ENCODE results near the gene PCBD2.
"Not testable (repeated sequence)": the region's sequence is repeated elsewhere in the genome, so short reads cannot be mapped to it uniquely, and the experiment has no call there.

PCBD2 gene

GRCh38 chr5:134993161-134993560, 88.2 kb downstream of the PCBD2 start:
- DNase-seq (ENCODE audit: low read depth): no peak
- no peak overlapping the region for H3K4me3 ChIP-seq (ENCODE audit: low read depth, low read length)
- TF ChIP-seq, protein P1, sequence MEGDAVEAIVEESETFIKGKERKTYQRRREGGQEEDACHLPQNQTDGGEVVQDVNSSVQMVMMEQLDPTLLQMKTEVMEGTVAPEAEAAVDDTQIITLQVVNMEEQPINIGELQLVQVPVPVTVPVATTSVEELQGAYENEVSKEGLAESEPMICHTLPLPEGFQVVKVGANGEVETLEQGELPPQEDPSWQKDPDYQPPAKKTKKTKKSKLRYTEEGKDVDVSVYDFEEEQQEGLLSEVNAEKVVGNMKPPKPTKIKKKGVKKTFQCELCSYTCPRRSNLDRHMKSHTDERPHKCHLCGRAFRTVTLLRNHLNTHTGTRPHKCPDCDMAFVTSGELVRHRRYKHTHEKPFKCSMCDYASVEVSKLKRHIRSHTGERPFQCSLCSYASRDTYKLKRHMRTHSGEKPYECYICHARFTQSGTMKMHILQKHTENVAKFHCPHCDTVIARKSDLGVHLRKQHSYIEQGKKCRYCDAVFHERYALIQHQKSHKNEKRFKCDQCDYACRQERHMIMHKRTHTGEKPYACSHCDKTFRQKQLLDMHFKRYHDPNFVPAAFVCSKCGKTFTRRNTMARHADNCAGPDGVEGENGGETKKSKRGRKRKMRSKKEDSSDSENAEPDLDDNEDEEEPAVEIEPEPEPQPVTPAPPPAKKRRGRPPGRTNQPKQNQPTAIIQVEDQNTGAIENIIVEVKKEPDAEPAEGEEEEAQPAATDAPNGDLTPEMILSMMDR (IDR thresholded peaks at IDR 0.05; ENCODE audit: low read depth, low read length, missing control alignments): no peak

- TF ChIP-seq, protein P1 (IDR thresholded peaks at IDR 0.05; ENCODE audit: low read depth, low read length, missing control alignments): no peak
- DNase-seq (ENCODE audit: low read depth): no peak
Measured at GRCh38 chr5:134994560-134995156, 89.7 kb downstream of the PCBD2 start.

GRCh38 chr5:134995850-134996402, 91.0 kb downstream of the PCBD2 start:
- TF ChIP-seq, protein P1 (IDR thresholded peaks at IDR 0.05; ENCODE audit: low read depth, low read length, missing control alignments): no peak
- H3K4me3 ChIP-seq (ENCODE audit: low read depth, low read length): no peak overlapping the region
- DNase-seq (ENCODE audit: low read depth): no peak

More at GRCh38 chr5:134994560-134995156, 89.7 kb downstream of the PCBD2 start:
- no peak overlapping the region for H3K4me3 ChIP-seq (ENCODE audit: low read depth, low read length)

GRCh38 chr5:134997015-134997414, 92.1 kb downstream of the PCBD2 start:
- TF ChIP-seq, protein P1 (IDR thresholded peaks at IDR 0.05; ENCODE audit: low read depth, low read length, missing control alignments): no peak
- H3K4me3 ChIP-seq (ENCODE audit: low read depth, low read length): no peak overlapping the region
- DNase-seq (ENCODE audit: low read depth): no peak

GRCh38 chr5:134998068-134998467, 93.1 kb downstream of the PCBD2 start:
- not testable (repeated sequence) for DNase-seq (ENCODE audit: low read depth); H3K4me3 ChIP-seq (ENCODE audit: low read depth, low read length)

DNA sequence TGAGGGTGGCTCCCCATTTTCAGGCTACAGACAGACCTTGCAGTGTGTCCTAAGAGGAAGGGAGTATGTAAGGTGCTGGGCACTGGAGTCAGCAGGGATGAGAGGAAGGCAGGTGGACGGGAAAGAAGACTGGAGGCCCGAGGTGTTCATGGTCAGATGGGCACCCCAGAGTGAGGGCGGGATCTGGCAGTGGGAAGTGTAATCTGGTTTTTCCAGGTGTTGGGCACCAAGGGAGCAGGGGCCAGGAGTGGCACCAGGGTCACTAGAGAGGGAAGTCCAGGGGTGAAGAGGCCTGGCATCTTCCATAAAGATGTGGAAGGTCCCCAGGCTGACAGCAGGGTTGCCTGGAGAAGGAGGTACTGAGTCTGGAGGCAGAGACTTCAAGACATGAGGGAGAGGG, 99.4 kb downstream of the PCBD2 start:
- no peak overlapping the region for H3K4me3 ChIP-seq (ENCODE audit: low read depth, low read length)
- TF ChIP-seq, protein P1 (IDR thresholded peaks at IDR 0.05; ENCODE audit: low read depth, low read length, missing control alignments): no peak
- no peak for DNase-seq (ENCODE audit: low read depth)

GRCh38 chr5:135005076-135005475, 100.1 kb downstream of the PCBD2 start:
- DNase-seq (ENCODE audit: low read depth): no peak
- no peak overlapping the region for H3K4me3 ChIP-seq (ENCODE audit: low read depth, low read length)
- TF ChIP-seq, protein P1 (IDR thresholded peaks at IDR 0.05; ENCODE audit: low read depth, low read length, missing control alignments): no peak
